ENCODE measurements around the gene TBR1. TPM values are rescaled to one million over a fixed set of nuclear protein-coding genes. Genes with fewer than 3 reads are reported as not detected.

Gene TBR1
- total RNA-seq, 2 experiments from 2014 or later = not detected

GRCh38 chr2:161373942-161374341, 42.2 kb upstream of the TBR1 start:
- no peaks in the 10 kb centered on the region for H3K4me1 Mint-ChIP-seq (ENCODE audit: low read depth)
- peaks cover 16% of the 10 kb centered on the region for H3K36me3 Mint-ChIP-seq (ENCODE audit: low read depth)
- H3K27me3 Mint-ChIP-seq = no peaks in the 10 kb centered on the region
- ATAC-seq = no peak
- no peak overlapping the region for H3K4me3 Mint-ChIP-seq
- intact Hi-C loops (cut with micrococcal nuclease) = no loop called here
- no peaks in the 10 kb centered on the region for H3K9me3 Mint-ChIP-seq
- TF ChIP-seq CTCF (IDR thresholded peaks at IDR 0.05) = no peak
- no peak for DNase-seq
- POLR2A ChIA-PET = no interaction called here
- CTCF ChIA-PET = no interaction called here
- no peak overlapping the region for H3K27ac Mint-ChIP-seq

GRCh38 chr2:161374446-161374845, 41.7 kb upstream of the TBR1 start:
- no peak overlapping the region for H3K27ac Mint-ChIP-seq
- H3K27me3 Mint-ChIP-seq = no peaks in the 10 kb centered on the region
- intact Hi-C loops (cut with micrococcal nuclease) = no loop called here
- ChIA-PET CTCF (no interaction called here), POLR2A (no interaction called here)
- H3K4me1 Mint-ChIP-seq (ENCODE audit: low read depth) = no peaks in the 10 kb centered on the region
- no peak for TF ChIP-seq CTCF (IDR thresholded peaks at IDR 0.05)
- ATAC-seq = no peak
- no peaks in the 10 kb centered on the region for H3K9me3 Mint-ChIP-seq
- DNase-seq = no peak
- no peak overlapping the region for H3K4me3 Mint-ChIP-seq
- peaks cover 14% of the 10 kb centered on the region for H3K36me3 Mint-ChIP-seq (ENCODE audit: low read depth)

- CTCF ChIA-PET = interaction anchor here (0.7 to 1.0 kb wide), 2 partner anchors 72 to 106 kb away, joined by 3 read pairs; partner anchors contain the start of gene PSMD14
- intact Hi-C loops (cut with micrococcal nuclease) = no loop called here
- no peak for TF ChIP-seq CTCF (IDR thresholded peaks at IDR 0.05)
- Mint-ChIP-seq H3K27me3 (no peaks in the 10 kb centered on the region), H3K27ac (no peak overlapping the region), H3K4me1 (ENCODE audit: low read depth) (peaks cover 7% of the 10 kb centered on the region), H3K36me3 (ENCODE audit: low read depth) (peaks cover 7% of the 10 kb centered on the region), H3K9me3 (no peaks in the 10 kb centered on the region), H3K4me3 (no peak overlapping the region)
- ATAC-seq (no peak), DNase-seq (no peak)
- POLR2A ChIA-PET = no interaction called here
Measured at GRCh38 chr2:161379740-161380139, 36.4 kb upstream of the TBR1 start.

- Mint-ChIP-seq H3K27me3 (no peaks in the 10 kb centered on the region), H3K9me3 (no peaks in the 10 kb centered on the region), H3K36me3 (ENCODE audit: low read depth) (peaks cover 15% of the 10 kb centered on the region), H3K27ac (no peak overlapping the region), H3K4me3 (no peak overlapping the region), H3K4me1 (ENCODE audit: low read depth) (peaks cover 12% of the 10 kb centered on the region)
- ATAC-seq = no peak
- DNase-seq = no peak
- CTCF ChIA-PET = no interaction called here
- no peak for TF ChIP-seq CTCF (IDR thresholded peaks at IDR 0.05)
- intact Hi-C loops (cut with micrococcal nuclease) = no loop called here
- POLR2A ChIA-PET = no interaction called here
Measured at GRCh38 chr2:161381546-161381945, 34.6 kb upstream of the TBR1 start.

- no peaks in the 10 kb centered on the region for H3K9me3 Mint-ChIP-seq
- peaks cover 12% of the 10 kb centered on the region for H3K4me1 Mint-ChIP-seq (ENCODE audit: low read depth)
- H3K27ac Mint-ChIP-seq = no peak overlapping the region
- ATAC-seq (no peak), DNase-seq (no peak)
- ChIA-PET CTCF (interaction anchor here (0.6 kb wide), 1 partner anchor 11 kb away, joined by 3 read pairs; no protein-coding TSS in a partner anchor), POLR2A (no interaction called here)
- intact Hi-C loops (cut with micrococcal nuclease) = no loop called here
- no peaks in the 10 kb centered on the region for H3K27me3 Mint-ChIP-seq
- H3K4me3 Mint-ChIP-seq = no peak overlapping the region
- peaks cover 18% of the 10 kb centered on the region for H3K36me3 Mint-ChIP-seq (ENCODE audit: low read depth)
- TF ChIP-seq CTCF (IDR thresholded peaks at IDR 0.05) = no peak
Measured at GRCh38 chr2:161382747-161383146, 33.4 kb upstream of the TBR1 start.
